Testis (tissue), 3 donors: ENCODE measurements around the gene ACYP2. TPM values are rescaled to one million over a fixed set of nuclear protein-coding genes. Genes with fewer than 3 reads are reported as not detected.
A peak's percentile ranks its signal among the peaks of the same experiment; 100 is the strongest.

Experiments used
- DNase-seq: peaks from one replicate; pipeline ENCODE4 v3.0.0-alpha.2; 2019
- H3K27ac ChIP-seq, 2 donors: fragments of 200-600 bp; sonication (generic); one replicate each; pipeline ENCODE4 v1.5.1; 2019
- H3K27me3 ChIP-seq: fragments of 200-600 bp; sonication (generic); one replicate; pipeline ENCODE4 v1.5.1; 2019
- H3K36me3 ChIP-seq: fragments of 200-600 bp; sonication (generic); one replicate; pipeline ENCODE4 v1.5.1; 2017; ENCODE audit warnings: low read depth; ENCODE audit errors: missing control alignments
- H3K4me1 ChIP-seq: fragments of 200-600 bp; sonication (generic); one replicate; pipeline ENCODE4 v1.5.1; 2019
- H3K4me3 ChIP-seq, 2 donors: fragments of 200-600 bp; sonication (generic); one replicate each; pipeline ENCODE4 v1.5.1; 2017 to 2019
- H3K9me3 ChIP-seq: fragments of 200-600 bp; sonication (generic); one replicate; pipeline ENCODE4 v1.5.1; 2017
- CTCF ChIP-seq, 3 experiments: fragments of 450-650 bp in 2 of 3; fragments of 200-600 bp in 1 of 3; sonication (generic) in 1 of 3; IDR thresholded peaks; one replicate each; pipeline ENCODE4 v1.5.1; 2016 to 2019; ENCODE audit warnings: antibody characterized with exemption in 3 of 3, mild to moderate bottlenecking in 2 of 3, moderate library complexity in 1 of 3
- POLR2A ChIP-seq: fragments of 450-650 bp; IDR thresholded peaks from one replicate; pipeline ENCODE4 v1.6.1; 2017; ENCODE audit warnings: antibody characterized with exemption, mild to moderate bottlenecking, moderate library complexity
- WGBS, 2 donors: methylation state at CpG; one replicate each; pipeline ENCODE4 v1.1.5; 2018; 5-methylcytosine and 5-hydroxymethylcytosine counted together
- intact Hi-C: fragments of 100-400 bp; cut with DNase I; formaldehyde crosslinking; loops from one replicate; pipeline ENCODE4 v1.15.1; 2023; ENCODE audit warnings: low total_unique reads
- polyA plus RNA-seq: library from polyadenylated mRNA; stranded (reverse); fragments of 350-450 nt; fragmentation: Illumina TruSeq; extraction: RNeasy Lipid Tissue Mini Kit (QIAGEN cat#74804); gene quantifications from one replicate; pipeline ENCODE4 v1.2.3, GENCODE V29; 2014; ENCODE audit warnings: low read depth, low replicate concordance; ENCODE audit not compliant: insufficient read depth
- total RNA-seq, 2 donors: library from RNA; depleted of rRNA; stranded (reverse); fragments of >200 nt; gene quantifications; one replicate each; pipeline ENCODE4 v1.2.3, GENCODE V29; 2016

The ACYP2 gene
- total and polyA plus RNA-seq, 3 donors from 2014 or later = 23.2 to 36.2 (median 34.5) TPM

- 89 to 93% methylated on average over 2 of the region's 2 CpGs for WGBS, 2 donors
- intact Hi-C loops = no loop called here
Measured at GRCh38 chr2:54100772-54101171, 14.6 kb upstream of the ACYP2 start.

DNA sequence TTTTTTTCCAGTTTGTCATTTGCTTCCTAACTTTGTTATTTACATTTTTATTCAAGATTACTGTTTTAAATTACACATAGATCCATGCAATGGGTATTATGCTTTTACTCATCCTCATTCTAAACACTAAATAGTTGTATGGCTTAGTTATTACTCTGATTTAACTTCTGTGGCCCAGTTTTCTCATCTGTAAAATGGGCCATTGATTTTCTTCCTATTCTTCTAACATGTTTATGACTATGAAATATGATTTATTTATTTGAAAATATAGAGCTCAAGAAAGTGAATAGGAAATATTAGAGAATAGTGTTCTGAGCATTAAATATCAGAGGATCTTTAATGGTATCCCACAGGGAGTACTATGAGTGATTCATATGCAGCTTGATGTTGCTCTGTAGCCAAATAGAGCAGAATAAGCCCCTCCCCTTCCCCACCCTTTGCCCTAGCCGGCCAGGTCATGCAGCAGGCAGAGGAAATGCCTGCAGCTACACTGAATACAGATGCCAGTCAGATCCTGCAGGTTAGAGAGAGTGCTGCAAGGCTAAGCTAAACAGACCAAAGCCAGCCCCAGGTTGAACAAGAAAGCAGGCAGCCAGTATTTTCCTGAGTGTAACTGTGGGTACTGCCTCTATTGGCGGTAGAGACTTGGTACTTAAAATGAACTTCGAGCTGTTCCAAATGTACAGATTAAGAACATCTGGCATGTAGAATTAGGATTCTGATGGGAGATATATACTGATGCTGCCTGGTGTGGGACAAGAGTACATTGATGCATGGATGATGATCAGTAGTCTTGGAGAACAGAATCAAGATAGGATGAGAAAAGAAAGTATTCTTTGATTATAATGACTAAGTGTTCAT, 11.7 kb upstream of the ACYP2 start:
- no peak overlapping the region for H3K27ac ChIP-seq
- no peaks in the 10 kb centered on the region for H3K27me3 ChIP-seq
- no peak for TF ChIP-seq CTCF (IDR thresholded peaks at IDR 0.05)
- TF ChIP-seq POLR2A = no peak
- H3K36me3 ChIP-seq = no peaks in the 10 kb centered on the region
- no peak overlapping the region for H3K4me3 ChIP-seq
- no peaks in the 10 kb centered on the region for H3K4me1 ChIP-seq
- no peak for DNase-seq
- WGBS, 2 donors = 41 to 46% methylated on average over 3 of the region's 3 CpGs
- no peaks in the 10 kb centered on the region for H3K9me3 ChIP-seq
- intact Hi-C loops = no loop called here

More at GRCh38 chr2:54100772-54101171, 14.6 kb upstream of the ACYP2 start:
- H3K27ac ChIP-seq = no peak overlapping the region
- no peaks in the 10 kb centered on the region for H3K9me3 ChIP-seq
- no peaks in the 10 kb centered on the region for H3K27me3 ChIP-seq
- no peaks in the 10 kb centered on the region for H3K4me1 ChIP-seq
- no peak overlapping the region for H3K4me3 ChIP-seq
- no peak for DNase-seq
- H3K36me3 ChIP-seq = no peaks in the 10 kb centered on the region
- TF ChIP-seq CTCF (IDR thresholded peaks at IDR 0.05) (no peak), POLR2A (no peak)

- H3K27me3 ChIP-seq = no peaks in the 10 kb centered on the region
- H3K27ac ChIP-seq = no peak overlapping the region
- peak; percentile 51 for DNase-seq
- WGBS, 2 donors = 64 to 65% methylated on average over 12 of the region's 12 CpGs
- H3K9me3 ChIP-seq = no peaks in the 10 kb centered on the region
- TF ChIP-seq CTCF (IDR thresholded peaks at IDR 0.05) = peak; percentile 19 to 55 (median 45)
- no peak for TF ChIP-seq POLR2A
- H3K4me1 ChIP-seq = no peaks in the 10 kb centered on the region
- H3K4me3 ChIP-seq = no peak overlapping the region
- H3K36me3 ChIP-seq = no peaks in the 10 kb centered on the region
- intact Hi-C loops = no loop called here
Measured at GRCh38 chr2:54106631-54107454, 8.6 kb upstream of the ACYP2 start.

- 83 to 86% methylated on average over 2 of the region's 2 CpGs for WGBS, 2 donors
- no peak for DNase-seq
- H3K9me3 ChIP-seq = no peaks in the 10 kb centered on the region
- intact Hi-C loops = no loop called here
- H3K27me3 ChIP-seq = no peaks in the 10 kb centered on the region
- TF ChIP-seq POLR2A = no peak
- no peak for TF ChIP-seq CTCF (IDR thresholded peaks at IDR 0.05)
- no peaks in the 10 kb centered on the region for H3K4me1 ChIP-seq
- H3K36me3 ChIP-seq = no peaks in the 10 kb centered on the region
- H3K27ac ChIP-seq = no peak overlapping the region
- no peak overlapping the region for H3K4me3 ChIP-seq
Measured at GRCh38 chr2:54107455-54107764, 8.0 kb upstream of the ACYP2 start.
